Measurements from ENCODE around the gene SPECC1L. TPM values are rescaled to one million over a fixed set of nuclear protein-coding genes. Genes with fewer than 3 reads are reported as not detected.

Gene SPECC1L
- total RNA-seq, 1 donor from 2014 or later, result 80.6 TPM

- H3K36me3 Mint-ChIP-seq (ENCODE audit: low read depth, unreplicated experiment), result peaks cover 5% of the 10 kb centered on the region
- H3K4me1 Mint-ChIP-seq (ENCODE audit: unreplicated experiment), result peaks cover 24% of the 10 kb centered on the region
- H3K27ac Mint-ChIP-seq (ENCODE audit: unreplicated experiment), result no peak overlapping the region
- no peak for TF ChIP-seq CTCF (IDR thresholded peaks at IDR 0.05; ENCODE audit: unreplicated experiment)
- H3K9me3 Mint-ChIP-seq (ENCODE audit: unreplicated experiment), result no peaks in the 10 kb centered on the region
- no peak for DNase-seq (ENCODE audit: low spot score)
- H3K27me3 Mint-ChIP-seq (ENCODE audit: unreplicated experiment), result peaks cover 21% of the 10 kb centered on the region
- H3K4me3 Mint-ChIP-seq (ENCODE audit: unreplicated experiment), result no peak overlapping the region
Measured at GRCh38 chr22:24426851-24427499, 156.3 kb downstream of the SPECC1L start.

GRCh38 chr22:24427500-24428164 is 157.0 kb downstream of the SPECC1L start, which contains the start of gene ADORA2A:
TSS of gene ADORA2A (plus strand) at chr22:24427599. CDS start at chr22:24433405, 5,806 bp downstream.
- H3K36me3 Mint-ChIP-seq (ENCODE audit: low read depth, unreplicated experiment), result peaks cover 5% of the 10 kb centered on the region
- H3K27me3 Mint-ChIP-seq (ENCODE audit: unreplicated experiment), result peaks cover 21% of the 10 kb centered on the region
- peak within 1 kb of the TSS; percentile 74 for H3K4me3 Mint-ChIP-seq (ENCODE audit: unreplicated experiment)
- DNase-seq (ENCODE audit: low spot score), result no peak
- no peak within 1 kb of the TSS for H3K27ac Mint-ChIP-seq (ENCODE audit: unreplicated experiment)
- peaks cover 19% of the 10 kb centered on the region for H3K4me1 Mint-ChIP-seq (ENCODE audit: unreplicated experiment)
- no peak for TF ChIP-seq CTCF (IDR thresholded peaks at IDR 0.05; ENCODE audit: unreplicated experiment)
- no peaks in the 10 kb centered on the region for H3K9me3 Mint-ChIP-seq (ENCODE audit: unreplicated experiment)

- H3K9me3 Mint-ChIP-seq (ENCODE audit: unreplicated experiment), result no peaks in the 10 kb centered on the region
- no peak overlapping the region for H3K4me3 Mint-ChIP-seq (ENCODE audit: unreplicated experiment)
- TF ChIP-seq CTCF (IDR thresholded peaks at IDR 0.05; ENCODE audit: unreplicated experiment), result no peak
- H3K27ac Mint-ChIP-seq (ENCODE audit: unreplicated experiment), result no peak overlapping the region
- peaks cover 19% of the 10 kb centered on the region for H3K27me3 Mint-ChIP-seq (ENCODE audit: unreplicated experiment)
- no peak for DNase-seq (ENCODE audit: low spot score)
- peaks cover 5% of the 10 kb centered on the region for H3K36me3 Mint-ChIP-seq (ENCODE audit: low read depth, unreplicated experiment)
- peaks cover 18% of the 10 kb centered on the region for H3K4me1 Mint-ChIP-seq (ENCODE audit: unreplicated experiment)
Measured at GRCh38 chr22:24428751-24429410, 158.2 kb downstream of the SPECC1L start.

GRCh38 chr22:24429411-24430365 is 159.1 kb downstream of the SPECC1L start:
- peaks cover 5% of the 10 kb centered on the region for H3K36me3 Mint-ChIP-seq (ENCODE audit: low read depth, unreplicated experiment)
- no peak overlapping the region for H3K27ac Mint-ChIP-seq (ENCODE audit: unreplicated experiment)
- no peak for DNase-seq (ENCODE audit: low spot score)

More at GRCh38 chr22:24429411-24430365, 159.1 kb downstream of the SPECC1L start:
- Mint-ChIP-seq H3K4me3 (ENCODE audit: unreplicated experiment) (no peak overlapping the region), H3K9me3 (ENCODE audit: unreplicated experiment) (no peaks in the 10 kb centered on the region), H3K27me3 (ENCODE audit: unreplicated experiment) (peaks cover 18% of the 10 kb centered on the region), H3K4me1 (ENCODE audit: unreplicated experiment) (peaks cover 22% of the 10 kb centered on the region)
- no peak for TF ChIP-seq CTCF (IDR thresholded peaks at IDR 0.05; ENCODE audit: unreplicated experiment)

Data from endothelial cell (in vitro differentiated cells).